HL-60/S4 treated with retinoic acid at 250 ng/mL for 4 days and 3 days (cell line): ENCODE data around the gene ARCN1.

ENCODE experiments used
- in situ Hi-C: fragments of 300-500 bp; cut with MboI; formaldehyde crosslinking; loops from 2 replicates; pipeline ENCODE4 v1.7.0; 2022; ENCODE audit warnings: low sequenced_read_pairs

The ARCN1 gene

DNA sequence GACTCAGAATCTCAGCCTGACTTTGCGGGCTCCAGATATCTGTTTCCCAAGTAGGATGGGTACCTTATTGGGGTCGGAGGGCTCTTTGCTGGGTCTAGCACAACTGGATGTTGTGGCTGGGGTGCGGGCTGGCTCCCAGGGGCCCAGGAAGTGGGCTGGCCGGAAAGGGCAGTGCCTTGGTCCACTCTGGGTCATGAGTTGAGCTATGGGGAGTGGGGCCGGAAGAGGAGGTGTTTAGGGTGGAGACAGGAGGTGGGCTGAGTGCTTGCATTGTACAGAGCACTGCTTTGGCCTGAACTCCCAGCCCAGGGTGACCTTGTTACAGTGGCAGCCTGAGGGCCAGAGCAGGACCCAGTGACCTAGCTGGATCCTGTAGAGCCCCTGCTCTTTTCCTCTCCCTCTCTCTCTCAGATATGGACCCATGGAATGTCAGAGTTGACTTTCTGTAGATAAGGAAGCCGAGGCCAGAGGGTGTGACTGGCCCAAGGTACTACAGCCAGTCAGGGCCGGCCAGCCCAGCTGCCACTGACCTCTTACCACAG lies 48.4 kb downstream of the ARCN1 start:
- in situ Hi-C loops: no loop called here

DNA sequence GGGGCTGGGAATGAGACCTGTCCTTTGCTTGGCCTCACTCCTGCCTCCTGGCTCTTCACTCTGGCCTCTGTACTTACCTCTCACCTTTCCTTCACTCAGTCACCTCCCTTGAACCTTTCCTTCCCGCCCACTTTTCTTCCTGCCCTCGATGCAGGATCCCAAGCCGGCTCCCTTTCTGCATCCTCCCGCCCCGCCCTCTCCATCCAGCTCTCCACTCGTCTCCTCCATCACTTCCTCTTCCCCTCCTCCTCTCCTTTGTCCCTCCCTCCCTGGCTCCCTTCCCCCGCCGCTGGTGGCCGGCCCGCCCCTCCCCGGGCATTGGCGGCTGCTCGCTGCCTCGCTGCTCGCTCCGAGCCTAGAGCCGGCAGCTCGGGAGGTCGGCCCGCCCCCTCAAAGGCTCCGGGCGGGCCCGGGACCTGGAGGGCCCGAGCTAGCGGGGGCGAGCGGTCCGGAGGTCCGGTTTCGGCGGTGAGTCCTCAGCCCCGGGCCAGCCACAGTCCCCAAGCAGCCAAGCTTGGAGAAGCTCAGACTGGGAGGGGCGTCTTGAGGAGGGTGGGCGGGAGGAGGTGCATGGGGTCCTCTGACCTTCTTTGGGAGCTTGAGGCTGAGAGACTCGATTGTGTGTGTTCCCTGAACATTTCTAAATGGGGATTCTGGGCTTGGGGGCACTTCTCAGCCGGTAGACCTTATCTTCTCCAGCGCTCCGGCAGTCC lies 49.0 kb downstream of the ARCN1 start:
- in situ Hi-C loops: no loop called here

DNA sequence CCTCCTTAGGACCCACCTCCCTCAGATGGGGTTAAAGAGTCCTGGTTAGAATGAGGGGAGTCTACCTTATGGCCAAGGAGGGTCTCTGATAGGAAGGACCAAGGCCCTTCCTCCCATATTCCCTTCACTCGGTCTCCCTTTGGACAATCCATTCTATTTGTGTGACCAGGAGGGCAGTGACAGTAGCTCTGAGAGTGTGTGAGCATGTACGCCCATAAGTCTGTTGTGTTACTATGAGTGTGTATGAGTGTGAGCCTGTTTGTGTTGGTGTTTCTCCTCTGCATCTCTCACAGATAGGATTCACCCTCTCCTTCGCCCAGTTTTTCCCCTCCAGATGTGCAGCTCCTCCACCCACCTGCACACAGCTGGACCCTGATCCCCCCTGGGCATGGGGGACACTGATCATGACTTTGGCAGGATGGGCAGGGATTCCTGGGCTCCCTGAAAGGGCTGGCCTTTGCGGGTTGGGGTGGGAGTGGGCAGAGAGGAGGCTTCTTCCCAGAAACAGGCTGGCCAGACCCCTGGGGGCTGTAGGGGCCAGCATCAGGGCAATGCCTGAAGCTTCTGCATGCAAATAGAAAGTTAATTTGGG lies 49.7 kb downstream of the ARCN1 start:
- in situ Hi-C loops: no loop called here

DNA sequence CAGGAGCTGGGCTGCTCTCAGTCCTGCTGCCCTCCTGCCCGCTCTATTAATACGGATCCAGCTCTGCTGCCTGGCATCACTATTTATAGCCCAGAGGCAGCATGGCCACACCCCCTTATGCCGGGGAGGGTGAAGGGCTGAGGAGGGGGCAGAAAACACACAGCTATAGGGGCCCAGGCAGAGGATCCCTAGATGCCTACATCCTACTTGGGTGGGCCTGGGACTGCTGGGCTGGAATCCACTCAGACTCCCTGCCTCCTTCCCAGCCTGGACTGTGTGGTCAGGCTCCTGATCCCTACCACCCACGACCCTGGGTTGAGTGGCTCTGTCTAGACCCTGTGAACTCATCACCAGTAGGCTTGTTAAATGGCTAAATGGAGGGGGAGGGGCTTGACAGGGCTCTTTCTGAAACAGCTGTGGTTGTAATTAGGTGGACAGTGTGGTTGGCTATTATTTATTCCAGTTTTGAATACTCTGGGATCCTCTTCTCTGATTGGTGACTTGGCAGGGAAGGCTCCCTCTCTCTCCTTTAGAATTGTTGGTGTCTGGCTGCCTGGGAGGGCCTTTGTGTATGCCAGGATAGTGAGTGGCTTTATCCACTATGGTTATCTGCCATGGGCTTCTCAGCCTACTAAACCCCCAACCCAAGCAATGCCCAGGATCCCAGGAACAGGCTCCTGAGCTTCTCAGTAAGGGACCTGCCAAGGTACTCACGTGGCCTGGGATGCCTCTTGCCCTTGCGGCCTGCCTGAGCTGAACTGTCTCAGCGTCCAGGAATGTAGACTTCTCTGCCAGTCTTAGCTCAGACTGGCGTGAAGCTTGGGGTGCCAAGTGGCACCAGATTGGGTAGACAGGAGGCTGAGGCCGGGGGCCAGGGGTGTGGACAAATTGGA lies 50.4 kb downstream of the ARCN1 start:
- in situ Hi-C loops: no loop called here

DNA sequence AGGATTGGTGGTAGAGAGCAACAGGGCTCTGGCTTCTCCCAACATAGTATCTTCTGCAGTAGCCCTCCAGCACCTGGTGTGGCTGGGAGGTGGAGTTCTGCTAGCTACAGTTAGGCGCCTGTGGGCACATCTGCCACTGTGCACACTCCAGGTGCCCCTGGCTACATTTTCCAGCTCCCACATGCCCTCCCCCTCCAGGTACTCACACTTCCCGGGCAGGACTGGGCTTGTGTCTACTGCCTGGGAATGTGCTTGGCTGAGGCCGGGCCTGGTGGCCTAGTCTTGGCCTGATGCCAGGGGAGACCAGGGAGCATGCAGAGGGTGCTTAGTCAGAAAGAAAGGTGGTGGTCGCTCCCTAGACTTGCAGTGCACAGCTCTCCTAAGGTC lies 51.1 kb downstream of the ARCN1 start:
- in situ Hi-C loops: no loop called here

DNA sequence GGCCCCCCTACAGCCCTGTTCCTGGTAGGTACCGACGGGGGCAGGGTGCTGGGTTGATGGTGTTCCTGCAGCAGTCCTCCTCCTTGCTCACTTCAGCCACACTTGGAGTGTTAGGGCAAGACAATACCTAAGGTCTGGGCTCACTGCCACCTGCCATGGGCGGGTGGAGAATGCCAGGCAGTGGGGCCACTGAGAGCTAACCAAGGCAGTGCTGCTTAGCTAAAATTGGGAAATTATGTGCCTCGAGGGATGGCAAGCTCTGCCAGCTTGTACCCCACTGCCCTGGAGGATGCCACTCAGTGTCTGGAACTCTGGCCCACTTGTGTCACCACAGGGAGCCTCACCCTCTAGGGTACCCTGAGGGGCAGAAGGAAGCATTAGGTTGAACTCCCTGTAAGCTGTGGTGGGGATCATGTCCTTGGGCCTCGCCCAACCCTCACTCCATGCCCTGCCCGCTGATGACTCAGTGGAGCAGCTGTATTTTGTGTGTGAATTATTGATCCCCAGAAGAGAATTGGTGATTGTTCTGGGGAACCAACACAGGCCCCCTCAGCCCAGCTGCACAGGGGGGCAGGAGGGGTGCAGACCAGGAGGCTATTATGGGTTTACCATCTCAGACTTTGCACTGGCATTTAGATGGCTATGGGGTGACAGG lies 53.0 kb downstream of the ARCN1 start:
- in situ Hi-C loops: no loop called here

DNA sequence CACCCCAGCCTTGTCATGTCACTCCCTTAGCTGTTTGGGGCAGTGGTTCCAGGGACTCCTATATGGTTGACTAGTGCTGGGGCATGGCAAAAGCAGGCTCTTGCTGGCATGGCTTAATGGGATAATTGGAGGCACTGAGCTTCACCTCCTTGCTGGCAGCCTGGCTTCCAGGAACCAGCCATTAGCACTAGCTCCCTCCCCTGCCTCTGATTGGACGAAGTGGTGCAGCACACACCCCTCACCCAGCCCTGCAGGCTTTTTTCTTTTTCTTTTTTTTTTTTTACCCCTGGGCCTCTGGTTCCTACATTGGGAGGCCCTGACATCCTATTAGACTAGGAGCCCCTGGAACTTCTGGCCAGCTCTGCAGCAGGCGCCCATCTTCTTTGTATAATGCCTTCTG lies 53.8 kb downstream of the ARCN1 start:
- in situ Hi-C loops: no loop called here

DNA sequence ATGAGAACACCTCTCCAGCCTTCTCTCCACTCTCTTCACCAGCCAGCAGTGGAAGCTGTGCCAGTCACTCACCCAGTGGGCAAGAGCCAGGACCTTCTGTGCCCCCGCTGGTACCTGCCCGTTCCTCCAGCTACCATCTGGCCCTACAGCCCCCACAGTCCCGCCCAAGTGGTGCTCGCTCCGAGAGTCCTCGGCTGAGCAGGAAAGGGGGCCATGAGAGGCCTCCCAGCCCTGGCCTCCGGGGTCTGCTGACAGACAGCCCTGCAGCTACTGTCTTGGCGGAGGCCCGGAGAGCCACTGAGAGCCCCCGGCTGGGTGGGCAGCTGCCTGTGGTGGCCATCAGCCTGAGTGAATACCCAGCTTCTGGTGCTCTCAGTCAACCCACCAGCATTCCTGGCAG lies 55.4 kb downstream of the ARCN1 start:
- in situ Hi-C loops: no loop called here

DNA sequence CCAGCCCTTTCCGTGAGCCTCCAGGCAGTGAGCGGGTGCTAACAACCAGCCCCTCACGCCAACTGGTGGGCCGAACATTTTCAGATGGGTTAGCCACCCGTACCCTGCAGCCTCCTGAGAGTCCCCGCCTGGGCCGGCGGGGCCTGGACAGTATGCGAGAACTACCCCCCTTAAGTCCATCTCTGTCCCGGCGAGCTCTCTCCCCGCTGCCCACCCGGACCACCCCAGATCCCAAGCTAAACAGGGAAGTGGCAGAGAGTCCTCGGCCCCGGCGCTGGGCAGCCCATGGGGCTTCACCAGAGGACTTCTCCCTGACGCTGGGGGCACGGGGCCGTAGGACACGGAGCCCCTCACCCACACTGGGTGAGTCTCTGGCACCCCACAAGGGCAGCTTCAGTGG lies 55.8 kb downstream of the ARCN1 start:
- in situ Hi-C loops: no loop called here

DNA sequence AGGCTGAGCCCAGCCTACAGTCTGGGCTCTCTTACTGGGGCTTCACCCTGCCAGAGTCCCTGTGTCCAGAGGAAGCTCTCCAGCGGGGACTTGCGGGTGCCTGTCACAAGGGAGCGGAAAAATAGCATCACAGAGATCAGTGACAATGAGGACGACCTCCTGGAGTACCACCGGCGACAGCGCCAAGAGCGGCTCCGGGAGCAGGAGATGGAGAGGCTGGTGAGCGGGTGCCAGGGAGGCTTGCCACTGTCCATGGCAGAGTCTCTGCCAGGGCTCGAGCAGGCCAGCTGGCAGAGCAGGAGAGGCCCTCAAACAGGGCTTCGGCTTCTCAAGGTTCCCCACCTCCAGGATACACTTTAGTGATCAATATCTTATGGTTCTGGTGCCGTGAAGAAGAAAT lies 56.2 kb downstream of the ARCN1 start:
- in situ Hi-C loops: no loop called here

DNA sequence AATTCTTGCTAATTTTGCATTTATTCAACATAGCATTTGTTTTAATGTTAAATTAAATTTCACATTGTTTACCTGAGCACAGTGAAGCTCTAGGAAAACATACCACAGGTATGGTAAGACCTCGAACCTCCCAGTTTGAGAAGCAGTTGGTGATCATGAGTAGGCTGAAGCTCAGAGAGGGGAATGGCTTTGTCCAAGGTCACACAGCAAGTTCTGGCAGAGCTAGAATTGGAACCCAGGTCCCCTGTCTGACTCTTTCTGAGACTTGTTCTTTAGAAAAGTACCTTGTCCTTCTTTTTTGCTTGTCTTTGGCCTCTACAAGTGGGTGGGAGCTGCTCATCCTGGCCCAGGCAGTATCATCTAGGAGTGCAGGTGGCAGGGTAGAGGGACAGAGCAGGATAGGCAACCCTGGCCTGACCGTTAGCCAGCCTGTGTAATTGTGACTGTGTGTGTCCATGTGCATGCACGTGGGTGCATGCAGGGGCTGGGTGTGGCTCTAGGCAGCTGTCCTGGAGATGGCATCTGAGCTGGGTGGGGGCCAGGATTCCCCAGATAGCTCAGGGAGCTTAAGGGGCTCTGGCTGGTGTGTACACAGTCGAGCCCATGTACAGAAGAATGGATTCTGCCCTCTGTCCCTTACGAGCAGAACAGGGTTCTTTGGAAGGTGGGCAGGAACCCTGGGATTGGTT lies 56.8 kb downstream of the ARCN1 start:
- in situ Hi-C loops: no loop called here

DNA sequence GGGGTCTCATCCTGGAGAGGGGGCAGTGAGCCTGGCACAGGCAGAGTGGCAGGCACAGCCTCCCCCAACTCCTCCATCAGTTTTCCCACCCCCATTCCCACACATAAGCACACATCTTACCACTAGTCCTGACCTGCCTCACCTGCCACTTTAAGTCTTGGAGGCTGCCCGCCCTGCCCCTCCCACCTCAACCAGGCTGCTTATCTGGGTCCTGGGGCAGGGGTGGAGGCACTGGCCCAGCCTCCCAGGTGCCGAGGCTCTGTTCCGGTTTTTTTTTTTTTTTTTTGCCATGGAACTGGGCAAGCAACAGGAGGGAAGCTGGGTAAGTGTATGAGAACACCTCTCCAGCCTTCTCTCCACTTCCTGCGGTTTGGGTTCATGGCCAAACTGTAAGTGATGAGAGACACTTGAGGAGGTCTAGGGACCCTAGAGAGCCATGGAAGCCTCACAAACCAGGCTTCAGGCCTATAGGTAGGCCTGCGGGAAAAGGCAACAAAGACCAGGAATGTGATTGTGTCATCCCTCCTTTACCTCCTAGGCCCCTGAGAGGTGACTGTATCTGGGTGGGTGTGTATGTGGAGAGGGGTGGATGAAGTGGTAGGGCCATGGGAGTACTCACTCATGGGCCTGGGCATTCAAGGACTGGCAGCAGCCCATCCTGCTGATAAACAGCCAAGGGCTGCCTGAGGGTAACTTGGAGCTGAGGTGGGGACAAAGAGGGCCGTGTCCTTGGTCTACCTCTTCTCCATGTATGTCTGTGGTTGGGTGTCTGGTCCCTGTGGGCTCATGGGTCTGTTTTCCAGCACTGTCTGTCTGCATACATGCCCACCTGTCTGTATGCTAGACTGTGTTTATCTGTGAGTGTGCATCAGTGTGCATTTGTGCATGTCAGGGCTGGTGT lies 57.8 kb downstream of the ARCN1 start:
- in situ Hi-C loops: no loop called here

DNA sequence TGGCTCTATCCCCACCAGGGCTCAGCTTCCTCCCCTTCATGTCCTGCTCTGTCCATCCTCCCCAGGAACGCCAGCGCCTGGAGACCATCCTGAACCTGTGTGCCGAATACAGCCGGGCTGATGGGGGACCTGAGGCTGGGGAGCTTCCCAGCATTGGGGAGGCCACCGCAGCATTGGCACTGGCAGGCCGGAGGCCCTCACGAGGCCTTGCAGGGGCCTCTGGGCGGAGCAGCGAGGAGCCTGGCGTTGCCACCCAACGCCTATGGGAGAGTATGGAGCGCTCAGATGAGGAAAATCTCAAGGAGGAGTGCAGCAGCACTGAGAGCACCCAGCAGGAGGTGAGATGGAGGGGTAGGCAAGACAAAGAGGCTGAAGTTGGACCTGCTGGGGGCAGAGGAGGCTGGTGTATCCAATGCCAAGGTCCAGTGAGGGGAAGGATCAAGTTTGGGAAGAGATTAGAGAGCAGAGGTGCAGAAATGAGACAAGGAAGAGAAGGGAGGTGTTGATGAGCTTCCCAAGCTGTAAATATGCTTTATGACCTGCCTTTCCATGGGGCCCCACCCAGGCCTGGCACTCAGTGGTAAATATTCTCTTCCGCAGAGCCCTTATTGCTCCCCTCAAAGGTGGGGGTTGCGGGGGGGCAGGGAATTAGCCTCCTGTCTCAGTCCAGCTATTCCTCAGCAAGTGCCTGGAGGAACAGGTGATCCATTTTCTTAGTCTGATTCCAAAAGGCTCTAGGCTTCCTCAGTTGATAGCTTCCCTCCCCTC lies 59.1 kb downstream of the ARCN1 start:
- in situ Hi-C loops: no loop called here

DNA sequence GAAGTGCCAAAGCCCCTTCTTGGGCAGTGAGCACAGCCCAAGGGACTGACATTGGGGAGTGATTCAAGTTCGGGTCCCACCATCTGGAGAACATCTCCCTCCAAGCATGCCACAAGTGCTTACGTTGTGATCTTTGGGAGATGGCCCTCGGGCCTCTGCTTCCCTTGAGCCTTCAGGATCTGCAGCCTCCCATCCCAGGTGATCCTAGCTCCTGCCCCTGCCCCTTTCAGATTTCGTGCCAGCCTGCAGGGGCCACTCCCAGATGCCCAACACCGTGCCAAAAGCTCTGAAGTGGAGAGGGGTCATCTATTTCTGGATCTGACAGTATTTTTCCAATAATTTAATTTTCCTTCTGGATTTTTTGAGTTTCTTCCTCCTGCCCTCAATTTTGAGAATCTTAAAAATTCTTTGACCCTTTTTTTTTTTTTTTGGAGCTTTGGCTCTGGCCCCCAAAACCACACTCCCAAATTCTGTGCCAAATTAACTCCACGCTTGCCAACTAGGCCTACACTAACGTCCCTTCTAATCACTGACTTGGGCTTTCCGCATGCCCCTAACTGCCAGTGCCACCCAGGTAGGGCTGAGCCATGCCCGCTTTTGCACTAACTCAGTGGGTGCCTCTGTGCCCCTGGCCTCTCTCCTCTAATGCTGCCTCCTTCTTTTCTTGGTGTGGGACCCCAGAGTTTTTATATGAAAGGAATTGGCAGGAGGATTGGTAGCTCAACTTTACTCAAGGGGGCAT lies 60.5 kb downstream of the ARCN1 start:
- in situ Hi-C loops: no loop called here

DNA sequence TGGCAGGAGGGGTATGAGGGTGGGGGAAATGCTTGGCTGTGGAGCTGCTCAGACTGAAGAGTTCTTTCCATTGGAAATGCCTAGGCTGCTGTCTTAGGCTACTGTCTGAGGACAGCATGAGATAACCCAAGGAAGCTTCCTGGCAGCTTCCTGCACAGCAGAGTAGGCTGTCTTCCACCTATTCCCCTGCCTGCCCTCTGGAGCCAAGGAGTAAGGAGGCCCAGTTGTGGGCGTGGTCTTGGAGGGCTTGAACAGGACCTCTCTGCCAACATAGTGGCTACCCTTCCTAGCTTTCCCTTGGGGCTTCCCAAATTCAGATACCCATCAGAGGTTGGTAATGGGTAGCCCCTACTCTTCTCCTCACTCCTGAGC lies 61.1 kb downstream of the ARCN1 start:
- in situ Hi-C loops: no loop called here

DNA sequence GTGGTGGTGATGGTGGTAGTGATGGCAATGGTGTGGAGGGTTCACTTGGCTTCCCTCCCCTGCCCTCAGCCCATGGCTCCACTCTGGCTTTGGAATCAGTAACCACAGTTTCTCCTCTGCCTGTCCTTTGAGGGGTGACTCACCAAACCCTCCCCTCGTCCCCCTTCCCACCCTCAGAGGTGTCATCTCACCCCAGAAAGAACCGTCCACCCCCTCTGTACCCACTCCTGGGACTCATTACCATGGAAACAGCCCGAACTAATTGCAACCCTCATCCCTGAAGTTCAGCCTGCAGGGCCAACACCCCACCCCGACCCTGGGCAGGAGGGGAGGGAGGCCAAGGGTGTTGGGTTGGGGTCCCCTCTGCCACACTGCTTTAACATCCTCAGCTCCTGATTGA lies 61.8 kb downstream of the ARCN1 start:
- in situ Hi-C loops: no loop called here

DNA sequence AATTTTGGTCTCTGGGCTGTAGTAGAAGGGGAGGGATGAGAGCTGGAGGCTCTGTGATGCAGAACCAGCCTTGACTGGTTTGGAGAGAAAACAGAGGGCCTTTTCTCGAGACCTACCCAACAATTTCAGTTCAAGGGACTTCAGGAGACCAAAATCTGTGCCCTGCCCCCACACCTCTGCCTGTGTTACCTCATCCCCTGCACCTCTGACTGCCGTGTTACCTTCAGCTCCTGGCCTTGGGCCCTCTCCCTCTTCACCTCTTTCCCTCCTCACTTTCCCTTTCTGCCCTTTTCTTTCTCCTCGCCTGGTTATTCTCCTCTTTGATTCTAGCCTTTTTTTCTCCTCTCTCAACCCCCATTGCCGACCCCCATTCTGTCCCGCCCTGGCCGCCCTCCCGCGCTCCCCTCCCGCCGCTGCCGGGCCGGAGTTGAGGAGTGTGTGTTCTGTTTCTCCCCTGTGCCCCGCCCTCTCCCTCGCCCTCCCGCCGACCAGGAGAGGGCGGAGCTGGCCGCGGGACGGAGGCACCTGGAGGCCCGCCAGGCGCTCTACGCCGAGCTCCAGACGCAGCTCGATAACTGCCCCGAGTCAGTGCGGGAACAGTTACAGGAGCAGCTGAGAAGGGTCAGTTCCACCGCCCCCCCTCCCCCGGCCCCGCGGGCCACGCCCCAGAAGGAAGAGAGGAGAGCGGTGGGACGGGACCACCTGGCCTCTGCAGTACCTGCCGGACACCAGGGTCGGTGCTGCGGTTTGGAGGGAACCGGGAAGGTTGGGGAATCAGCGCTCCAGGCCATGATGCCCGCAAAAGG lies 62.4 kb downstream of the ARCN1 start:
- in situ Hi-C loops: no loop called here

DNA sequence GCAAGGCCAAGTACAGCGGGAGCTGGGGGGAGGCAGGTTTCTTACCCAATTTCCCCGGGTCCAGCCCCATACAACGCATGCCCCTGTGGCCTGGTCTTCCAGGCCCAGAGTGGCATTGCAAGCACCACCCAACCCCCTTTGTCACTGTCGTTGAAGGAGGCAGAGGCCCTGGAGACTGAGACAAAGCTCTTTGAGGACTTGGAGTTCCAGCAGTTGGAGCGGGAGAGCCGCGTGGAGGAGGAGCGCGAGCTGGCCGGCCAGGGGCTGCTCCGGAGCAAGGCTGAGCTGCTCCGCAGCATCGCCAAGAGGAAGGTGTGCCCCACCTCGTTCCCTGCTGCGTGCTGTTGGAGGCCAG lies 63.0 kb downstream of the ARCN1 start:
- in situ Hi-C loops: no loop called here
